ENCODE measurements around the gene RBM18. TPM values are rescaled to one million over a fixed set of nuclear protein-coding genes. Genes with fewer than 3 reads are reported as not detected.

The RBM18 gene
- polyA plus RNA-seq, 1 donor from 2014 or later = 48.8 TPM

DNA sequence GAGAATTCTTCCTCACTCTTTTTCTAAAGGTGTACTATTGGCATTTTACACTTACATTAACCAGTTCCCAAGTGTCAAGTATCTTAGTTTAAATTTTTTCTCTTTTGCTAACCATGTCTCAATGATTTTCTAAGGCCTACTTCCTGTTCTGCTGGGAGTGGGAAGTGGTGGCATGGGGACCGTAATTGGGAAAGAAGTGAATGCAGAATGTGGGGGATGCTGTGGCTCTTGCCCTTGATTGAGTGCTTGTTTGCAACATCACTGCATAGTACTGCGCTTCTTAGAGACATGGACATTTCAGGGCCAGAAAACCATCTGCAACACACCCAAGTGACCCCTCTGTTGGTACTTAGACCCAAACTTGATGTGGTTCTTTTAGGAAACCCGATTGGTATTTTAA is 32.9 kb upstream of the RBM18 start:
- no peak overlapping the region for H3K27ac ChIP-seq (ENCODE audit: low read length)
- H3K9me2 ChIP-seq (ENCODE audit: insufficient read depth, low read length) = no peaks in the 10 kb centered on the region
- no peak overlapping the region for H3K4me2 ChIP-seq (ENCODE audit: low read length)
- TF ChIP-seq, protein P1, sequence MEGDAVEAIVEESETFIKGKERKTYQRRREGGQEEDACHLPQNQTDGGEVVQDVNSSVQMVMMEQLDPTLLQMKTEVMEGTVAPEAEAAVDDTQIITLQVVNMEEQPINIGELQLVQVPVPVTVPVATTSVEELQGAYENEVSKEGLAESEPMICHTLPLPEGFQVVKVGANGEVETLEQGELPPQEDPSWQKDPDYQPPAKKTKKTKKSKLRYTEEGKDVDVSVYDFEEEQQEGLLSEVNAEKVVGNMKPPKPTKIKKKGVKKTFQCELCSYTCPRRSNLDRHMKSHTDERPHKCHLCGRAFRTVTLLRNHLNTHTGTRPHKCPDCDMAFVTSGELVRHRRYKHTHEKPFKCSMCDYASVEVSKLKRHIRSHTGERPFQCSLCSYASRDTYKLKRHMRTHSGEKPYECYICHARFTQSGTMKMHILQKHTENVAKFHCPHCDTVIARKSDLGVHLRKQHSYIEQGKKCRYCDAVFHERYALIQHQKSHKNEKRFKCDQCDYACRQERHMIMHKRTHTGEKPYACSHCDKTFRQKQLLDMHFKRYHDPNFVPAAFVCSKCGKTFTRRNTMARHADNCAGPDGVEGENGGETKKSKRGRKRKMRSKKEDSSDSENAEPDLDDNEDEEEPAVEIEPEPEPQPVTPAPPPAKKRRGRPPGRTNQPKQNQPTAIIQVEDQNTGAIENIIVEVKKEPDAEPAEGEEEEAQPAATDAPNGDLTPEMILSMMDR (IDR thresholded peaks at IDR 0.05; ENCODE audit: poor library complexity, severe bottlenecking) = no peak
- TF ChIP-seq POLR2AphosphoS5 (IDR thresholded peaks at IDR 0.05) = no peak
- no peak for TF ChIP-seq RAD21 (conservative IDR thresholded peaks at IDR 0.05)
- TF ChIP-seq, protein P2, sequence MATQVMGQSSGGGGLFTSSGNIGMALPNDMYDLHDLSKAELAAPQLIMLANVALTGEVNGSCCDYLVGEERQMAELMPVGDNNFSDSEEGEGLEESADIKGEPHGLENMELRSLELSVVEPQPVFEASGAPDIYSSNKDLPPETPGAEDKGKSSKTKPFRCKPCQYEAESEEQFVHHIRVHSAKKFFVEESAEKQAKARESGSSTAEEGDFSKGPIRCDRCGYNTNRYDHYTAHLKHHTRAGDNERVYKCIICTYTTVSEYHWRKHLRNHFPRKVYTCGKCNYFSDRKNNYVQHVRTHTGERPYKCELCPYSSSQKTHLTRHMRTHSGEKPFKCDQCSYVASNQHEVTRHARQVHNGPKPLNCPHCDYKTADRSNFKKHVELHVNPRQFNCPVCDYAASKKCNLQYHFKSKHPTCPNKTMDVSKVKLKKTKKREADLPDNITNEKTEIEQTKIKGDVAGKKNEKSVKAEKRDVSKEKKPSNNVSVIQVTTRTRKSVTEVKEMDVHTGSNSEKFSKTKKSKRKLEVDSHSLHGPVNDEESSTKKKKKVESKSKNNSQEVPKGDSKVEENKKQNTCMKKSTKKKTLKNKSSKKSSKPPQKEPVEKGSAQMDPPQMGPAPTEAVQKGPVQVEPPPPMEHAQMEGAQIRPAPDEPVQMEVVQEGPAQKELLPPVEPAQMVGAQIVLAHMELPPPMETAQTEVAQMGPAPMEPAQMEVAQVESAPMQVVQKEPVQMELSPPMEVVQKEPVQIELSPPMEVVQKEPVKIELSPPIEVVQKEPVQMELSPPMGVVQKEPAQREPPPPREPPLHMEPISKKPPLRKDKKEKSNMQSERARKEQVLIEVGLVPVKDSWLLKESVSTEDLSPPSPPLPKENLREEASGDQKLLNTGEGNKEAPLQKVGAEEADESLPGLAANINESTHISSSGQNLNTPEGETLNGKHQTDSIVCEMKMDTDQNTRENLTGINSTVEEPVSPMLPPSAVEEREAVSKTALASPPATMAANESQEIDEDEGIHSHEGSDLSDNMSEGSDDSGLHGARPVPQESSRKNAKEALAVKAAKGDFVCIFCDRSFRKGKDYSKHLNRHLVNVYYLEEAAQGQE (IDR thresholded peaks at IDR 0.05; ENCODE audit: borderline replicate concordance) = no peak
- no peak for TF ChIP-seq EP300 (conservative IDR thresholded peaks at IDR 0.05; ENCODE audit: poor library complexity, severe bottlenecking)
- TF ChIP-seq MXI1 (conservative IDR thresholded peaks at IDR 0.05; ENCODE audit: poor library complexity, severe bottlenecking) = no peak
- TF ChIP-seq EZH2 (IDR thresholded peaks at IDR 0.05; ENCODE audit: borderline replicate concordance, insufficient read depth, low read length, poor library complexity, severe bottlenecking) = no peak
- TF ChIP-seq SMC3 (conservative IDR thresholded peaks at IDR 0.05; ENCODE audit: poor library complexity) = no peak
- TF ChIP-seq TAF1 (IDR thresholded peaks at IDR 0.05; ENCODE audit: low read depth) = no peak
- H3K36me3 ChIP-seq (ENCODE audit: insufficient read depth, low read length) = no peaks in the 10 kb centered on the region
- no peak overlapping the region for H2AFZ ChIP-seq (ENCODE audit: low read depth, low read length)
- H4K20me1 ChIP-seq (ENCODE audit: insufficient read depth) = no peaks in the 10 kb centered on the region
- H3K9ac ChIP-seq (ENCODE audit: low read length) = no peak overlapping the region
- H3K9me3 ChIP-seq (ENCODE audit: low read length) = no peaks in the 10 kb centered on the region
- H3F3A ChIP-seq (ENCODE audit: insufficient read depth, low read length, poor library complexity, severe bottlenecking) = no peaks in the 10 kb centered on the region
- H3K4me3 ChIP-seq (ENCODE audit: low read length) = no peak overlapping the region
- no peaks in the 10 kb centered on the region for H3K79me2 ChIP-seq (replicated peaks; ENCODE audit: insufficient read depth, low read length)
- H3K27me3 ChIP-seq (ENCODE audit: insufficient read depth, low read depth, low read length) = no peaks in the 10 kb centered on the region

DNA sequence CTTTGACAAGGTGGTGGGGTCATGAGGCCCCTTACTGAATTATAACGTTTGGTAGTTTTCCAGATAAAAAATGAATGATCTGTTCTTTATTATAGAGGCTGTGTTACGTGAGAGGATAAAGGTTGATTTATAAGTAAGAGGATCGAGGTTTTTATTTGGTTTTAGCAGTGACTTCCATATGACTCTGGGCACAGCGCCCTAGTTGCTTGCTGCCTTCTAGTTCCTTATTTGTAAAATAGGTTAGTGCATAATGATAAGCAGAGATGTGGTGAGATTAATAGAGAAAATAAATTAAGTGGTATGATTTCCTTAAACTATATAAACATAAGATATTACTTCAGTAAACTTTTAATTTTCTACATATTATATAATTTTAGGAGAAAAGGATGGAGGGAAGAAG is 29.9 kb upstream of the RBM18 start:
- H3K9me2 ChIP-seq (ENCODE audit: insufficient read depth, low read length) = no peaks in the 10 kb centered on the region
- TF ChIP-seq, protein P2 (IDR thresholded peaks at IDR 0.05; ENCODE audit: borderline replicate concordance) = no peak
- TF ChIP-seq SMC3 (conservative IDR thresholded peaks at IDR 0.05; ENCODE audit: poor library complexity) (no peak), EZH2 (IDR thresholded peaks at IDR 0.05; ENCODE audit: borderline replicate concordance, insufficient read depth, low read length, poor library complexity, severe bottlenecking) (no peak), POLR2AphosphoS5 (IDR thresholded peaks at IDR 0.05) (no peak)
- TF ChIP-seq, protein P1 (IDR thresholded peaks at IDR 0.05; ENCODE audit: poor library complexity, severe bottlenecking) = no peak
- no peak overlapping the region for H2AFZ ChIP-seq (ENCODE audit: low read depth, low read length)
- no peaks in the 10 kb centered on the region for H3K9me3 ChIP-seq (ENCODE audit: low read length)
- no peaks in the 10 kb centered on the region for H3K36me3 ChIP-seq (ENCODE audit: insufficient read depth, low read length)
- H3K27ac ChIP-seq (ENCODE audit: low read length) = no peak overlapping the region
- no peaks in the 10 kb centered on the region for H3K27me3 ChIP-seq (ENCODE audit: insufficient read depth, low read depth, low read length)
- no peaks in the 10 kb centered on the region for H3K79me2 ChIP-seq (replicated peaks; ENCODE audit: insufficient read depth, low read length)
- no peak overlapping the region for H3K4me2 ChIP-seq (ENCODE audit: low read length)
- no peak overlapping the region for H3K9ac ChIP-seq (ENCODE audit: low read length)
- no peaks in the 10 kb centered on the region for H4K20me1 ChIP-seq (ENCODE audit: insufficient read depth)
- no peak overlapping the region for H3K4me3 ChIP-seq (ENCODE audit: low read length)
- no peaks in the 10 kb centered on the region for H3F3A ChIP-seq (ENCODE audit: insufficient read depth, low read length, poor library complexity, severe bottlenecking)
